IPS-11a (cell line): ENCODE results near the gene RELL2.

Experiments used
- H3K4me3 ChIP-seq: one replicate; pipeline ENCODE4 v1.5.1; 2013; ENCODE audit warnings: low read depth, low read length, control low read depth

Gene RELL2

DNA sequence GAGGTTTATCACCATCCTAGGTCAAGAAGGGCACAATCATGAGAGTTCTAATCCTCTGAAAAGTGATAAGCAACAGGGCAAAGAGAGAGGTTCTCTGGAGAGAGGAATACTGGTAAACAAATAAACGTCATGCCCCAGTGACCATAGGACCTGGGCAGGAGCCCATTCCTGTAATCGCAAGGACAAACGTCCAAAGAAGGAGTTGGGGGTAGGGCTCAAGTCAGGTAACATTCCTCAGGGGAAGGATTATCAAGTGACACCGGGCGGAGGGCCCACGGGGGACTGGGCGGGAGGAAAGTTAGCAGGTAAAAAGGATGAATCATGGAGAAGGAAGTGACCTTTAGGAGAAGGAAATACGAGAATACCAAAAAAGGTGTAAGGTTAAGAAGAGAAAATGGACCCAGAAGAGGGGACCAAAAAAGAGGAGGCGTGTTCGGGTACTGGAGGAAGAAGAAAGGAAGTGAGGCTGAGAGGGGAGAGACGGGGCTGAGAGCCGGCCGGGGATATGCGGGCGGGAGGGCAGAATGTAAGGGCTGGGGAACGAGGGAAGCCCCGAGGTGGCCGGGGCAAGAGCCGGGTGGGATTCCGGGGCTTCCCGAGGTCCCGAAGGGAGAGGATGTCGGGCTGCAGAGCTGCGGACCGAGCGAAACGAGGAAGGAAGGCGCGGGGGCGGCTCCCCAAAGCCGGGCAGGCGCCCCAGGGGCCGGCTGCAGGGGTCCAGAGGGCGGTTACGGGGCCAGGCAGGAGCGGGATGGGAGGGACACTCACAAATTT, 18.6 kb upstream of the RELL2 start:
- H3K4me3 ChIP-seq = peak overlapping the region; percentile 73

- H3K4me3 ChIP-seq = peak within 1 kb of the TSS; percentile 73
Observed at GRCh38 chr5:141618804-141619554, 17.8 kb upstream of the RELL2 start, which contains the start of gene DIAPH1. Gene DIAPH1 (minus strand): TSS chr5:141619000. CDS start chr5:141618914, 86 bp downstream.

GRCh38 chr5:141623186-141623585, 13.6 kb upstream of the RELL2 start:
- no peak overlapping the region for H3K4me3 ChIP-seq

DNA sequence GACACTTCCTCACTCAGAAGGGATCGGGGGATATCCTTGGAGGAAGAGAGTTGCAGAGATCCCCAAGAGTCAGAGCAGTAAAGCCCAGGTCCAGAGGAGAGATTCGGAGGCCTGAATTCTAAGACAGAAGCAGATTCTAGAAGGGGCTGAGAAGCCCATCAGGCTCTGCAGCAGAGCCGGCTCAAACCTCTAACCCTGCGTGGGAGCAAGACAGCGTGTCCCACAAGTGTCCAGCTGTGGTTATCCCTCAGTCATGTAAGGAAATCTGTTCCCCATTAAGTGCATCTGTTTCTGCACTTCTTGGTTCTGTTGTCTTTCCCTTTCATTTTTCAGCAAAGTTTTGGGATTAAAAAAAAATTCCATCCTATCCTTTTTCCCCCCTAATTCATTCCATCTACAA, 13.2 kb upstream of the RELL2 start:
- no peak overlapping the region for H3K4me3 ChIP-seq

GRCh38 chr5:141628175-141628788, 8.5 kb upstream of the RELL2 start:
- no peak overlapping the region for H3K4me3 ChIP-seq

DNA sequence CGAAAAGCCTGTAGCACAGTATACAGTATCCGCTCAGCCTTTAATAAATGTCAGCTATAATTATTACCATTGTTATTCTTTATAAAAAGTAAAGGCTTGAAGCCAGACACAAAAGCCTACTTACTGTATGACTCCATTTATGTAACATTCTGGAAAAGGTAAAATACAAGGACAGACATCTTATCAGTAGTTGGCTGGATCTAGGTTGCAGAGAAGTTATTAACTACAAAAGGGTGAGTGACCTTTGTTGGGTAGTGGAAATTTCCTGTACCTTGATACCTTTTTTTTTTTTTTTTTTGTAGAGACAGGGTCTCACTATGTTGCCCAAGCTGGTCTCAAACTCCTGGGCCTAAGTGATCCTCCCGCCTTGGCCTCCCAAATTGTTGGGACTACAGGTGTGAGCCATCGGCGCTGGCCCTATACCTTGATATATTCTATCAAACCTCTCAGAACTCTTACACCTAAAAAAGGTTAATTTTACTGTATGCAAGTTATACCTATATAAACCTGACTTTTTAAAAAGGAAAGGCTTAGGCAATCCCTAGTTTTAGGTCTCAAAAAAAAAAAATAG, 6.1 kb upstream of the RELL2 start:
- no peak overlapping the region for H3K4me3 ChIP-seq

DNA sequence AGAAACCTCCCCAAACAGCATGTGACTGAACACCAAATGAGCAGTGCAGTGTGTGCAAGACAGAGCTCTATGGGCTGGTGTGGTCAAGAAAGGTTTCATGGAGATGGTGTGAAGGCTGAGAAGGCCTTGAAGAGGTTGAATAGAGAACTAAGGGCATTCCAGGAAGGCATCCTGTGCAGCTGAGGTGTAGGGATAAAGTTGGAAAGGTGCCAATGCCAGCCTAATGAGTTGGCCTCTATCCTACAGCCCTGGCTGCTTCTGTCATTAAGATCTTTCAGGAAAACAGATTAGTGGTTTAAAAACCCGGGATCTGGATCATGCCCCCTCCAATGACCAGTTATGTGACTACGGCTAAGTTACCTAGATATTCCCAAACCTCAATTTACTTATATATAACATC, 4.1 kb upstream of the RELL2 start:
- no peak overlapping the region for H3K4me3 ChIP-seq

DNA sequence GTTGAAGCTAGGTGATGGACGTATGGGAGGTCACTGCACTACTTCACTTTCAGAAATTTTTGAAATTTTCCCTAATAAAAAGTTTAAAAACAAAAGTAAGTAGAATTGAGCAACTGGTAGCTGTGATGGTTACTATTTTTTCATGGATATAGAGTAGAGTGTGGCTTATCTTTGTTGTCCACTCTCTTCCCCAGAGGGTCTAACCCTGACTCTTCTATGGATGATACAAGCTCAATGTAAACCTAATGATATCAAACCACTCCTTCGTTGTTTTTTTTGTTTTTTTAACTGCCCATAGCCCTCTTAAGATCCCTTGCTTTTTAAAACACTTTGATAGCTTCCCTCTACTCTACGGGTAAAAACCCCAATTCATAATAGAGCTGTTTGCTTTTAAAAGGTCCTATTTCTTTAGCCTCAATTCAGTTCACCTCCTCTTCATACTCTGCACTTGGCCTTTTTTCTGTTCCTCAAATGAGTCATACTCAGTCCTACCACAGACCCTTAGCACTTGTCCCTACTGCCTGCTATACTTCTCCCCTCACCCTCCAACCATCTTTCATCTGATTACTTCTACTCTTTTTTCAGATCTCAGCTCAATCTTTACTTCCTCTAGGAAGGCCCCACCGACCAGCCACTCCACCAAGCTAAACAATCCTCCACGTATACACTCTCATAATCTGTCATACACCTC, 2.8 kb upstream of the RELL2 start:
- H3K4me3 ChIP-seq = no peak overlapping the region

DNA sequence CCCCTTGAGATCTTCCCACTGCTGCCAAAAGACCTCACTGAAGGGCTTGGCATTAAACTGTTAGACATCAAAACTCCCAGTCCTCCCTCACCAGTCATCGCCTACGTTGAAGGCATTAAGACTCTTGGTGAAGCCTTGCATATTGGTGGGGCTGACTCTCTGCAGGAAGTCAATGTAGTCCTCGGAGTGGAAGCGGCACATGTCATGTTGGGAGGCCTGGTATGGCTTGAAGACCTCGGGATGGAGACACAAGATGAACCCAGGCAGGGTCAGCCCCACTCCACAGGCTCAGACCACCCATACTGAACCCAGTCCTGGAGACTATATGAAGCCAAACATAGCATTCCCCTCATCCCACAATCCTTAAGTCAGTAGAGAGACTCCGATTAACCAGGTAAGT, 2.1 kb upstream of the RELL2 start:
- H3K4me3 ChIP-seq = no peak overlapping the region

DNA sequence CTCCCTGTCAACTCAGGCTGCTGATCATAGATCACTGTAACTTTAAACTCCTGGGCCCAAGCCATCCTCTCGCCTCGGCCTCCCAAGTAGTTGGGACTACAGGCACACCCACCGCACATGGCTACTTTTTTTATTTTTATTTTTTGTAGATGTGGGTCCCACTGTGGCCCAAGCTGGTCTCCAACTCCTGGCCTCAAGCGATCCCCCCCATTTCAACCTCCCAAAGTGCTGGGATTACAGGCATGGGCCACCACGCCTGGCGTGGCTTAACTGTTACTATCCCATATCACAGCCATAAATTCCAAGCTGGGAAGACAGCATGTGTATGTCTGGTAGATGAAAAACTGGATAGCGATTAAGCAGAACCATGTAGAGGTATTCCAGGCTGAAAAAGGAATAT, 1.2 kb upstream of the RELL2 start:
- peak overlapping the region; percentile 91 for H3K4me3 ChIP-seq

- peak overlapping the region; percentile 91 for H3K4me3 ChIP-seq
Observed at GRCh38 chr5:141636106-141636412, 738 bp upstream of the RELL2 start.

DNA sequence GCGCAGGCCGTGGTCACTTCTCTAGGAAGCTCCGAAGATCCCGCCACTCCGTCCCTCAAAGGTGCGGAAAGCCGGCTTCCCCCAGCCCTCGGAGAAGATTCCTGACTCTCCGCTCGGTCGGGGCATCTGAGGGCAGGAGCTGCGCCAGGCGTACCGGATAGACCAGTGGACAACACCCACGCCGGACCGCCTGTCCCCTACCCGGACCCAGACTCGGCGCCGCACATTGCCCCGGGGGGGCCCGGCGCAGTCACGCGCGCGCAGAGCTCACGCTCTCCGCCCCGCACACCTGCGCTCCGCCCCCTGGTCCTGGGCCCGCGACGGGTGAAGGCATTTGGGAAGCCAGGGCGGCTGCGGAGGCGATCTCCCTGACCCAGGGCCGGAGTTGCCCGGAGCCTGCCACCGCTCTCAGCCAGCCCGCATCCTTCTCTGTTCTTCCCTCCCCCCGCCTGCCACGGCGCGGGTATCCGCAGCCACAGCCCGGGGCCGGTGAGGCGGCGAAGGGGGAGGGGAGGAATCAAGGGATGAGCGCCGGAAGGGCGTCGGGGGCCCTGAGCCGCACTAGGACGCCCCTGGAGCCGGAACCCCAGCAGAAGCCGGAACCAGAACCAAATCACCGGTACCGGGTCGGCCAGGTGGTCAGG, 448 bp downstream of the RELL2 start:
- H3K4me3 ChIP-seq = peak overlapping the region; percentile 91

DNA sequence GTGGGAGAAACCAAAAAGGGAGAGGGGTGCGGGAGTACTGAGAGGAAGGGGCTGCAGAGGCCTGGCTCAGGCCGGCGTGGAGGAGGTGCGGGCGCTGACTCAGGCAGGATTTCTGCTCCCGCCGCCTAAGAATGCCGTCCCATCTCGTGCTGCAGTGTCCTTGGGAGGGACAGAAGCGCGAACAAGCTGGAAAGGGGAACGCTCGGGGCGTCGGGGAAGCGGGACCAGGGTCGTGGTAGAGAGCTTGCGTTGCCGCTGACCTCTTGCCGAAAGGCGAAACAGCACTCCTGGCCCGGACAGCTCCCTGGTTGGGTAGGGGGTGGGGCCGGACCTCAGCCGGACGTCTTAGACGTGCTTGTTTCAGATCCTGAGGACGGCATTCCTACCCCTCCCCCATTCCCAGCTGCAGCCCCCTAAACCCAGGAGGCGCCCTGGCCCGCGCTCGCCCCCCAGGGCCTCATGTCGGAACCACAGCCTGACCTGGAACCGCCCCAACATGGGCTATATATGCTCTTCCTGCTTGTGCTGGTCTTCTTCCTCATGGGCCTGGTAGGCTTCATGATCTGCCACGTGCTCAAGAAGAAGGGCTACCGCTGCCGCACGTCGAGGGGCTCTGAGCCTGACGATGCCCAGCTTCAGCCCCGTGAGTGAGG, 1.1 kb downstream of the RELL2 start:
- peak overlapping the region; percentile 91 for H3K4me3 ChIP-seq

- H3K4me3 ChIP-seq = no peak overlapping the region
Observed at GRCh38 chr5:141638771-141639170, 2.0 kb downstream of the RELL2 start.

GRCh38 chr5:141639357-141640050, 2.7 kb downstream of the RELL2 start:
- H3K4me3 ChIP-seq = no peak overlapping the region

DNA sequence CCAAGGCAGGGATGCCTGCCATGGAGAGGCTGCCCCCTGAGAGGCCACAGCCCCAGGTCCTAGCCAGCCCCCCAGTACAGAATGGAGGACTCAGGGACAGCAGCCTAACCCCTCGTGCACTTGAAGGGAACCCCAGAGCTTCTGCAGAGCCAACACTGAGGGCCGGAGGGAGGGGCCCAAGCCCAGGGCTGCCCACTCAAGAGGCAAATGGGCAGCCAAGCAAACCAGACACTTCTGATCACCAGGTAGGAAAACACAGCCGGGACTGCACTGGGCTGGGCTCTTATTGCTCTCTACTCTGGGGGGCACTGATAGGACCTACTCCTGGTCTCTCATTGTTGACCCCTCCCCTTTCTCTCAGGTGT, 3.2 kb downstream of the RELL2 start:
- no peak overlapping the region for H3K4me3 ChIP-seq

DNA sequence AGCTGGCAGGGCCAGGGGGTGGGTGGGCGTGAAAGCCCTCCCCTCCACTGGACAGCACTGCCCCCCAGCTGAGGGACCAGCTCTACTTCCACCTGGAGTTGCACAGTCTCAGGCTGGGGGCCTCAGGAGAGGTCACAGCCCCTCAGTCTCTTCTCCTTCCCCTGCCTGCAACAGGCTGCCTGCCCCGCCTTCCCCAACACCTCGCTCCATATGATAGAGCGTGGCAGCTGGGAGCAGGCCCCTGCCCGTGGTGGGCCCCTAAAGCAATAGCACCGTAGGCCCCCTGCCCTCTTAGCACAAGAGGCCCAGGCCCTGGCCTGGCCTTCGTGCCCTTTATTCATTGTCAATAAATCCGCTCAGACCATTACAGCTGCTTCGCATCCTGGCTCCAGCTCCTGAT, 3.9 kb downstream of the RELL2 start:
- no peak overlapping the region for H3K4me3 ChIP-seq

GRCh38 chr5:141641634-141642267, 5.0 kb downstream of the RELL2 start:
- no peak overlapping the region for H3K4me3 ChIP-seq

GRCh38 chr5:141646026-141646425, 9.2 kb downstream of the RELL2 start:
- no peak overlapping the region for H3K4me3 ChIP-seq
